GM06990 (cell line): ENCODE measurements around the gene POMC.
"Not testable (repeated sequence)": the region's sequence is repeated elsewhere in the genome, so short reads cannot be mapped to it uniquely, and the experiment has no call there.

ENCODE experiments used
- DNase-seq: peaks from one replicate; pipeline ENCODE4 v3.0.0-alpha.2; 2011; ENCODE audit not compliant: insufficient read length; ENCODE audit errors: extremely low read depth
- H3K27me3 ChIP-seq: replicated peaks from 2 replicates; pipeline ENCODE4 v1.6.0; 2011; ENCODE audit warnings: low read length; ENCODE audit not compliant: control insufficient read depth, insufficient read depth
- H3K36me3 ChIP-seq: 2 replicates; pipeline ENCODE4 v1.5.1; 2011; ENCODE audit warnings: low read length; ENCODE audit not compliant: control insufficient read depth, insufficient read depth
- H3K4me3 ChIP-seq: replicated peaks from 2 replicates; pipeline ENCODE4 v1.5.1; 2011; ENCODE audit warnings: low read depth, mild to moderate bottlenecking, control low read depth, low read length
- CTCF ChIP-seq: IDR thresholded peaks from 2 replicates; pipeline ENCODE4 v1.5.1; 2011; ENCODE audit warnings: low read length, control low read depth, mild to moderate bottlenecking, inconsistent platforms; ENCODE audit not compliant: insufficient read depth, poor library complexity, severe bottlenecking

The POMC gene

GRCh38 chr2:25145803-25146202 lies 22.6 kb downstream of the POMC start:
- Histone ChIP-seq H3K27me3 (no peaks in the 10 kb centered on the region), H3K4me3 (no peak overlapping the region), H3K36me3 (no peaks in the 10 kb centered on the region)
- DNase-seq = no peak
- TF ChIP-seq CTCF = no peak

GRCh38 chr2:25141120-25141519 lies 27.3 kb downstream of the POMC start:
- DNase-seq = no peak
- no peak overlapping the region for H3K4me3 ChIP-seq
- no peaks in the 10 kb centered on the region for H3K27me3 ChIP-seq
- TF ChIP-seq CTCF = no peak
- no peaks in the 10 kb centered on the region for H3K36me3 ChIP-seq

- not testable (repeated sequence) for DNase-seq, H3K36me3 ChIP-seq, H3K4me3 ChIP-seq, H3K27me3 ChIP-seq
These were observed 27.8 kb downstream of the POMC start for GRCh38 chr2:25140535-25140934.

- no peak for DNase-seq
- no peak for TF ChIP-seq CTCF
- Histone ChIP-seq H3K27me3 (no peaks in the 10 kb centered on the region), H3K36me3 (no peaks in the 10 kb centered on the region; the same call in 1 of the 2 replicates), H3K4me3 (no peak overlapping the region)
These were observed 35.7 kb downstream of the POMC start for GRCh38 chr2:25132693-25133092.

DNA sequence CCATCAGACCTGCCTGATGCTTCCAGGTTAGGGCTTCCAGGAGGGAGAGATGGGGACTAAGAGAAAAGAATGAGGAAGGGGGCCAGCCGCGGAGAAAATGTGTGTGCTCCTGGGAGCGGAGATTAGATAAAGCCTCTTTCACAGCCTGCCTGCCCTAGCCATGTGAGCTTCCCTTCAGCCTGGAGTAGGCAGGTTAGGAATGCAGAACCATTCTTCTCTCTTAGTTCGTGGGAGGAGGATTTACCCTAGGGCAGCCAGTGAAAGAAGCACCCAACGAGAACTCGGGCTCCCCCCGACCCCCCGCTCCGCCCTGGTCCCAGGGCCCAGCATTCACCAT lies 36.1 kb downstream of the POMC start:
- no peak for TF ChIP-seq CTCF
- no peak for DNase-seq
- H3K4me3 ChIP-seq = no peak overlapping the region
- H3K27me3 ChIP-seq = no peaks in the 10 kb centered on the region
- H3K36me3 ChIP-seq = no peaks in the 10 kb centered on the region; the same call in 1 of the 2 replicates

DNA sequence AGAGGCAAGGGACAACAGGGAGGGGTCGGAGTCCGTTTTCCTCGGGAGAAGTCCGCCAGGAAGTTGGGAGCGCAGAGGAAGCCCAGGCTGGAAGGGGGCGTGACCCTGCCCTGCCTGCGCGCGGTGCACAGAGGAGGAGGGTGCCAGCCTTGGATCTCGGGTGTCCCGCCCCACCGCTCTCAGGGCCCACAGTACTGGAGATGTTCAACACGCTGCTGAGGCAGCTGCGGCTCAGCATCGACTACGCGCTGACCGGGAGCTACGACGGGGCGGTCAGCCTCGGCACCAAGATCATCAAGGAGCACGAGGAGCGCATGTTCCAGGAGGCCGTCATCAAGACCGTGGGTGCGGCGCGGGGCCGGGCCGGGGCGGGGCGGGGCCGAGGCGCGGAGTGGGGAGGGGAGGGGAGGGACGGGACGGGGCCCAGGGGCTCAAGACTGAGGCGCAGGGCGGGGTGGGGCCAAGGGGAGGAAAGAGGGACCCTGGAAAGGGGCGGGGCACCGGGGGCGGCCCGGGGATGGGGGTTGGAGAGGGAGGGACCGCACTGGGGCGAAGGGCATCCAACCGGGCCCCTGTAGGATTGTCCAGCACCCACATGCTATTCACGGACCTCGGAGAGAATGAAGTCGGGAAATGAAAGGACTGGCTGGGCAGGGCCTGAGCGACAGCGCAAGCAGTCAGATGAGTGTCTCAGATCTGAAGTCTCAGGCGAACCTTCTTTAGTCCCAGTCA lies 36.6 kb downstream of the POMC start:
- no peak for TF ChIP-seq CTCF
- Histone ChIP-seq H3K4me3 (peak overlapping the region; percentile 4; the same call in 1 of the 2 replicates), H3K27me3 (no peaks in the 10 kb centered on the region), H3K36me3 (no peaks in the 10 kb centered on the region; the same call in 1 of the 2 replicates)
- DNase-seq = no peak
